Naive B cell (primary cell): ENCODE measurements around the gene TWSG1. TPM values are rescaled to one million over a fixed set of nuclear protein-coding genes. Genes with fewer than 3 reads are reported as not detected.
"Not testable (repeated sequence)": the region's sequence is repeated elsewhere in the genome, so short reads cannot be mapped to it uniquely, and the experiment has no call there.

Experiments used
- ATAC-seq, 2 donors: fragments of 150-1000 bp; cut with Tn5 transposase; 2 replicates each; pipeline ENCODE4 v1.10.0; 2021; ENCODE audit warnings: low read depth in 2 of 2, mild to moderate bottlenecking in 2 of 2, moderate library complexity in 2 of 2
- DNase-seq: peaks from one replicate; pipeline ENCODE4 v3.0.0; 2022
- H3K27ac Mint-ChIP-seq, 6 donors: one replicate each; pipeline ENCODE4 v1.8.0; 2020 to 2022; ENCODE audit warnings: mild to moderate bottlenecking in 6 of 6, mixed read lengths in 6 of 6, moderate library complexity in 5 of 6, inconsistent platforms in 2 of 6
- H3K27me3 Mint-ChIP-seq, 3 donors: one replicate each; pipeline ENCODE4 v1.8.0; 2021 to 2022; ENCODE audit warnings: mixed read lengths in 3 of 3, mild to moderate bottlenecking in 1 of 3
- H3K36me3 Mint-ChIP-seq, 2 donors: one replicate each; pipeline ENCODE4 v1.8.0; 2020 to 2022; ENCODE audit warnings: mixed read lengths in 2 of 2, inconsistent platforms in 1 of 2, mild to moderate bottlenecking in 1 of 2
- H3K4me1 Mint-ChIP-seq, 3 donors: one replicate each; pipeline ENCODE4 v1.8.0; 2020 to 2022; ENCODE audit warnings: mixed read lengths in 3 of 3, inconsistent platforms in 1 of 3, mild to moderate bottlenecking in 1 of 3, moderate library complexity in 1 of 3
- H3K4me3 Mint-ChIP-seq, 8 donors: one replicate each; pipeline ENCODE4 v1.8.0; 2020 to 2022; ENCODE audit warnings: mild to moderate bottlenecking in 8 of 8, mixed read lengths in 8 of 8, moderate library complexity in 8 of 8, inconsistent platforms in 2 of 8
- H3K9me3 Mint-ChIP-seq, 7 donors: one replicate each; pipeline ENCODE4 v1.8.0; 2020 to 2022; ENCODE audit warnings: mixed read lengths in 7 of 7, mild to moderate bottlenecking in 5 of 7, inconsistent platforms in 2 of 7, moderate library complexity in 1 of 7
- polyA plus RNA-seq, 6 donors: library from polyadenylated mRNA; unstranded; fragments of 300-500 nt; fragmentation: Illumina TruSeq; gene quantifications; one replicate each; pipeline ENCODE4 v1.2.3, GENCODE V29; 2021; ENCODE audit warnings: low read depth in 6 of 6

Gene TWSG1
- polyA plus RNA-seq, 6 donors from 2014 or later: 1.8 to 3.6 (median 2.8) TPM

DNA sequence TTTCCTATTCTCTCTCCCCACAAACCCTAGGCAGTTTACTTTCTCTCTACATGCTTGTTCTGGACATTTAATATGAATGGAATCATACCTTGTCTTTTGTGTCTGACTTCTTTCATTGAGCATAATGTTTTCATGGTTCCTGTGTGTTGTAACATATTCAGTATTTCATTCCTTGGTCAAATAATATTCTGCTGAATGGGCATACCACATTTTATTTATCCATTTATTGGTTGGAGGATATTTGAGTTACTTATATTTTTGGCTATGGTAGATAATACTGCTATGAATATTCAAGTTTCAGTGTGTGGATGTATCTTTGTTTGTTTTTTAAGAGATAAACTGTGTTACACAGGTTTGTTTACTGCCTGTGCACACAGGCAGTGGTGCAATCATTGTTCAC is 9.0 kb downstream of the TWSG1 start:
- H3K27me3 Mint-ChIP-seq: no peaks in the 10 kb centered on the region
- peaks cover 5 to 6% (median 6%) of the 10 kb centered on the region in 3 donors for H3K4me1 Mint-ChIP-seq
- no peak overlapping the region for H3K27ac Mint-ChIP-seq
- peaks cover 0 to 8% (median 0%) of the 10 kb centered on the region in 7 donors for H3K9me3 Mint-ChIP-seq
- H3K36me3 Mint-ChIP-seq: peaks cover 0 to 12% of the 10 kb centered on the region in 2 donors
- DNase-seq (no peak), ATAC-seq (no peak)
- H3K4me3 Mint-ChIP-seq: no peak overlapping the region

DNA sequence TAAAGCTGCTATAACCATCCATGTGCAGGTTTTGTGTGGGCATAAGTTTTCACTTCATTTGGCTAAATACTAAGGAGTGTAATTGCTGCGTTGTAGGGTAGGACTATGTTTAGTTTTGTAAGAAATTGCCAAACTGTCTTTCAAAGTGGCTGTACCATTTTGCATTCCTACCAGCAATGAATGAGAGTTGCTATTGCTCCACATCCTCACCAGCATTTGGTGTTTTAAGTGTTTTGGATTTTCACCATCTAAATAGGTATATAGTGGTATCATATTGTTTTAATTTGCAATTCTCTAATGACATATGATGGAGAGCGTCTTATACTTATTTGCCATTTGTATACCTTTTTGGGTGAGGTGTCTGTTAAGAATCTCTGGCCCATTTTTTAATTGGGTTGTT is 12.2 kb downstream of the TWSG1 start:
- Mint-ChIP-seq H3K9me3 (peaks cover 0 to 8% (median 0%) of the 10 kb centered on the region in 7 donors), H3K36me3 (peaks cover 0 to 12% of the 10 kb centered on the region in 2 donors), H3K27me3 (no peaks in the 10 kb centered on the region), H3K4me1 (peaks cover 6 to 10% (median 6%) of the 10 kb centered on the region in 3 donors), H3K4me3 (no peak overlapping the region), H3K27ac (no peak overlapping the region)
- DNase-seq (no peak), ATAC-seq (no peak)

DNA sequence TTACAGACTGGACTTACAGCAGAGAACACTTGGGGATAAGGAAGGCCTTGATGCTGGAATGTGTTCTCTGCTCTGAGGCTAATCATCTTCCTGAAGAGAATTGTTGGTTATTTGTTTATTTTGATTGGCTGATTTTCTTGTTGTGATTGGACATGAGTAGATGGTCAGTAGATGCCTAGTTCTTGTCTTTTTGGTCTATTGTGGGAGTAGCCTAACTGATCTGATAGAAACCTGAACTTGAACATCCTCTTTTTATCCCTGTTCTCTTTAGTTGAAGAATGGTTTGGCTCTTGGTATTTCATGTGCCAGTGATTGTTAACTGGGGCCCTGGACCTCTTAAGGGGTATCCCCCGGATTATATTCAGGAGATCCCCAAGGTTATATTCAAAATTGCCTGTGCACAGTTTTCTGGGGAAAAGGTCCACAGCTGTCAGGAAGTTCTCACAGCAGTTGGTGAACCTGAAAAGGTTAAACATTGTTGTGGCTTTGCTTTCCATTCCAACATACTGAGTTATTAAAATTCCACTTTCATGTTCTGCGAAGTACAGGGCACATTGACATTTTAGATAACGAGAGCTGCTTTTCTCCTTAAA is 13.6 kb downstream of the TWSG1 start:
- peaks cover 0 to 9% of the 10 kb centered on the region in 2 donors for H3K36me3 Mint-ChIP-seq
- no peak overlapping the region for H3K27ac Mint-ChIP-seq
- H3K4me3 Mint-ChIP-seq: no peak overlapping the region
- DNase-seq: no peak
- H3K27me3 Mint-ChIP-seq: no peaks in the 10 kb centered on the region
- no peak for ATAC-seq
- peaks cover 6 to 10% (median 6%) of the 10 kb centered on the region in 3 donors for H3K4me1 Mint-ChIP-seq
- peaks cover 0 to 8% (median 0%) of the 10 kb centered on the region in 7 donors for H3K9me3 Mint-ChIP-seq

DNA sequence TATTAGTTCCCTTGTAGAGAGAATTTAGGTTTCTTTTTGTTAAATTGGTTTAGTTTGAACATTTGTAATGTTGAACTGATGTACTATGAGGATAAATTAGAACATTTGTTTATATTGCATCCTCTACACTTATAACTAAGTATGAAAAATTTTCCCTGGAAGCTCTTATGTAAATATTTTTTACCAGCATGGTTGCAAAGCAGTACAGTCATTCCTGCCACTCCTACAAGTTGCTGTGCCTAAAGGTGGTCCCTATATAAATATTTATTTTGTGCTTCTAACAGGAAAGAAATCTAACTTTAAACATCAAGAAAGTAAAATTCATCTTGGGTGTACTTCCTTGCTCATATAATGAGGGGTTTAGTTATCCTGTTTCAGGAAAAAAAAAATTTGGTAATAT is 14.2 kb downstream of the TWSG1 start:
- no peak overlapping the region for H3K4me3 Mint-ChIP-seq
- H3K36me3 Mint-ChIP-seq: peaks cover 0 to 5% of the 10 kb centered on the region in 2 donors
- H3K27me3 Mint-ChIP-seq: no peaks in the 10 kb centered on the region
- no peak for DNase-seq
- H3K27ac Mint-ChIP-seq: no peak overlapping the region
- no peak for ATAC-seq
- peaks cover 0 to 6% (median 0%) of the 10 kb centered on the region in 7 donors for H3K9me3 Mint-ChIP-seq
- H3K4me1 Mint-ChIP-seq: peaks cover 6 to 10% (median 6%) of the 10 kb centered on the region in 3 donors

DNA sequence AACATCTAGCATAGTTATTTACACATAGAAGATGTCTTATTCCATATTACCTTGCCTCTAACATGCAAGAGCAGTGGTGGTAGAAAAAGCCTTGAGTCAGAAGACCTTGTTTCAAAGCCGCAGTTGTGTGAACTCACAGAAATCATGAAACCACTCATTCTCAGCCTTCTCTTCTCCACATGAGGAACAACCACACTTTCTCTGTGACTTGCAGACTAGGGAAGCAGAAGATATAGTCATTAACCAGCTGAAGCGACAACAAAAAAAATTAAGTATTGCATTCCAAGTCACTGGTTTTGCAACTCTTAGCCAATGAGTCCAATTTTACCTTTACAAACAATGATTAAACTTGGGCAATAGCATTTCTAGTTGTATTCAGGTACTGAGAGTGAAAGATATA is 19.0 kb downstream of the TWSG1 start:
- no peaks in the 10 kb centered on the region for H3K36me3 Mint-ChIP-seq
- DNase-seq (no peak), ATAC-seq (no peak)
- no peaks in the 10 kb centered on the region for H3K27me3 Mint-ChIP-seq
- H3K27ac Mint-ChIP-seq: peak overlapping the region in 1 of 6 donors; percentile 56
- peaks cover 3 to 11% (median 6%) of the 10 kb centered on the region in 3 donors for H3K4me1 Mint-ChIP-seq
- H3K4me3 Mint-ChIP-seq: no peak overlapping the region
- H3K9me3 Mint-ChIP-seq: no peaks in the 10 kb centered on the region

- no peak overlapping the region for H3K4me3 Mint-ChIP-seq
- H3K4me1 Mint-ChIP-seq: peaks cover 3 to 11% (median 6%) of the 10 kb centered on the region in 3 donors
- ATAC-seq (no peak), DNase-seq (no peak)
- H3K27ac Mint-ChIP-seq: no peak overlapping the region
- no peaks in the 10 kb centered on the region for H3K27me3 Mint-ChIP-seq
- H3K9me3 Mint-ChIP-seq: no peaks in the 10 kb centered on the region
- H3K36me3 Mint-ChIP-seq: no peaks in the 10 kb centered on the region
Measured at GRCh38 chr18:9354256-9354655, 19.7 kb downstream of the TWSG1 start.

GRCh38 chr18:9356976-9357375 is 22.4 kb downstream of the TWSG1 start:
- H3K27ac Mint-ChIP-seq: peak overlapping the region in 1 of 6 donors; percentile 27
- no peaks in the 10 kb centered on the region for H3K36me3 Mint-ChIP-seq
- ATAC-seq: no peak
- H3K27me3 Mint-ChIP-seq: no peaks in the 10 kb centered on the region
- DNase-seq: no peak
- H3K9me3 Mint-ChIP-seq: no peaks in the 10 kb centered on the region
- peaks cover 3 to 9% (median 6%) of the 10 kb centered on the region in 3 donors for H3K4me1 Mint-ChIP-seq
- no peak overlapping the region for H3K4me3 Mint-ChIP-seq

GRCh38 chr18:9359796-9360195 is 25.2 kb downstream of the TWSG1 start:
- H3K9me3 Mint-ChIP-seq: no peaks in the 10 kb centered on the region
- H3K27ac Mint-ChIP-seq: peak overlapping the region in 1 of 6 donors; percentile 32
- peaks cover 3 to 4% (median 4%) of the 10 kb centered on the region in 3 donors for H3K4me1 Mint-ChIP-seq
- no peak overlapping the region for H3K4me3 Mint-ChIP-seq
- ATAC-seq: no peak
- peaks cover 0 to 12% of the 10 kb centered on the region in 2 donors for H3K36me3 Mint-ChIP-seq
- DNase-seq: no peak
- H3K27me3 Mint-ChIP-seq: no peaks in the 10 kb centered on the region

GRCh38 chr18:9361191-9361590 is 26.6 kb downstream of the TWSG1 start:
- Mint-ChIP-seq H3K4me3 (no peak overlapping the region), H3K27me3 (no peaks in the 10 kb centered on the region), H3K27ac (no peak overlapping the region), H3K9me3 (no peaks in the 10 kb centered on the region), H3K4me1 (peaks cover 3 to 4% (median 4%) of the 10 kb centered on the region in 3 donors), H3K36me3 (peaks cover 0 to 12% of the 10 kb centered on the region in 2 donors)
- DNase-seq (no peak), ATAC-seq (no peak)

DNA sequence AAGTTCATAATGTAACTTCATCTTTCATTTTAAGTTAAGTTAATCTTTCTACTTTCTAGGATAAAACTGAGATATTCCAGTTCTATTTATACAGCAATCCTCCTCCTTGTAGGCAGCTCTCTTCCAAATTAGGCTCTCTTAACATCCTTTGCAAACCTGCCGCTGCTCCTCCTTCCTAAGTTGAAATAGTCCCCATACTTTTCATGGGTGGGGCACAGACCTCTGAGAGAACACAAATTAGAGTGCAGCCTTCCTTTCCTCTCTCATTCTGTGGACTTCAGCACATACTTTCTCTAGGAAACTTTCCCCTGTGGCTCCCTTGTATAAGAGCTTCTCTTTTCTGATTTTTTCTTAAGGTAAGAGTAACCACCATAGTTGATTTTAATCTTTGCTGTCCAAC is 28.3 kb downstream of the TWSG1 start:
- no peaks in the 10 kb centered on the region for H3K9me3 Mint-ChIP-seq
- H3K27ac Mint-ChIP-seq: no peak overlapping the region
- H3K4me1 Mint-ChIP-seq: peaks cover 3 to 4% (median 4%) of the 10 kb centered on the region in 3 donors
- no peak for DNase-seq
- H3K27me3 Mint-ChIP-seq: no peaks in the 10 kb centered on the region
- no peak for ATAC-seq
- peaks cover 0 to 18% of the 10 kb centered on the region in 2 donors for H3K36me3 Mint-ChIP-seq
- no peak overlapping the region for H3K4me3 Mint-ChIP-seq

DNA sequence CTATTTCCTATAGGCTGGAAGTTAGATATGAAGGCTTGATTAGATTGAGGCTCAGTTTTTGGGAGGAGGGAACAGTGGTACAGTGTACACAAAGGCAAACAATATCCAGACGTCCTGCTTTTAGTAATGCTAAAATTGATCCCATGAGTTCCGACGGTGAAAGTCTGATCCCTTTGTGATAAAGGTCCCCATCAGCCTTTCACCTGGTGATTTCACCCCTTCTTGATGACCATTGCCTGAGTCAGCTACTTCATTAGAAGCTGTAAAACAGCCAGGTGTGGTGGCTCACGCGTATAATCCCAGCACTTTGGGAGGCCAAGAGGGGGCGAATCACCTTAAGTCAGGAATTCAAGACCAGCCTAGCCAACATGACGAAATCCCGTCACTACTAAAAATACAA is 29.7 kb downstream of the TWSG1 start:
- Mint-ChIP-seq H3K9me3 (no peaks in the 10 kb centered on the region), H3K27me3 (no peaks in the 10 kb centered on the region), H3K4me1 (peaks cover 0 to 4% (median 4%) of the 10 kb centered on the region in 3 donors), H3K27ac (peak overlapping the region in 1 of 6 donors; percentile 52), H3K36me3 (peaks cover 0 to 18% of the 10 kb centered on the region in 2 donors), H3K4me3 (no peak overlapping the region)
- no peak for ATAC-seq
- DNase-seq: no peak

DNA sequence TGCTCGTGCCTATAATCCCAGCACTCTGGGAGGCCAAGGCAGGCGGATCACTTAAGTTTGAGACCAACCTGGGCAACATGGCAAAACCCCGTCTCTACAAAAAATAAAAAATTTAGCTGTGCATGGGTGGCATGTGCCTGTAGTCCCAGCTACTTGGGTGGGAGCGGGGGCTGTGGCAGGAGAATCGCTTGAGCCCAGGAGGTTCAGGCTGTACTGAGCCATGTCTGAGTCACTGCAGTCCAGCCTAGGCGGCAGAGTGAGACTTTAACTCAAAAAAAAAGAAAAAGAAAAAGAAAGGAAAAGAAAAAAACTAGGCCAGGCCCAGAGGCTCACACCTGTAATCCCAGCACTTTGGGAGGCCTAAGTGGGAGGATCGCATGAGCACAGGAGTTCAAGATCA is 30.8 kb downstream of the TWSG1 start:
- H3K4me3 Mint-ChIP-seq: no peak overlapping the region
- no peaks in the 10 kb centered on the region for H3K27me3 Mint-ChIP-seq
- DNase-seq (no peak), ATAC-seq (no peak)
- peaks cover 0 to 4% (median 0%) of the 10 kb centered on the region in 7 donors for H3K9me3 Mint-ChIP-seq
- peaks cover 7 to 22% of the 10 kb centered on the region in 2 donors for H3K36me3 Mint-ChIP-seq
- no peak overlapping the region for H3K27ac Mint-ChIP-seq
- peaks cover 0 to 4% (median 4%) of the 10 kb centered on the region in 3 donors for H3K4me1 Mint-ChIP-seq

GRCh38 chr18:9366126-9366714 is 31.6 kb downstream of the TWSG1 start:
- DNase-seq (no peak), ATAC-seq (no peak)
- H3K4me3 Mint-ChIP-seq: no peak overlapping the region
- no peak overlapping the region for H3K27ac Mint-ChIP-seq
- H3K36me3 Mint-ChIP-seq: peaks cover 9 to 23% of the 10 kb centered on the region in 2 donors
- H3K4me1 Mint-ChIP-seq: peaks cover 0 to 4% (median 4%) of the 10 kb centered on the region in 3 donors
- H3K27me3 Mint-ChIP-seq: no peaks in the 10 kb centered on the region
- H3K9me3 Mint-ChIP-seq: peaks cover 0 to 4% (median 0%) of the 10 kb centered on the region in 7 donors

- ATAC-seq, DNase-seq, H3K27me3 Mint-ChIP-seq, H3K9me3 Mint-ChIP-seq, H3K36me3 Mint-ChIP-seq, H3K4me3 Mint-ChIP-seq, H3K4me1 Mint-ChIP-seq: not testable (repeated sequence)
- peak overlapping the region in 1 of 6 donors; percentile 45 for H3K27ac Mint-ChIP-seq
Measured at GRCh38 chr18:9373254-9373653, 38.7 kb downstream of the TWSG1 start.
